CD14-positive monocyte (primary cell): Measurements from ENCODE around the gene TCEANC. TPM values are rescaled to one million over a fixed set of nuclear protein-coding genes. Genes with fewer than 3 reads are reported as not detected.
A peak's percentile ranks its signal among the peaks of the same experiment; 100 is the strongest.

ENCODE experiments used
- DNase-seq, 3 donors: peaks; one replicate each; pipeline ENCODE4 v3.0.0-alpha.2; 2011 to 2022
- H2AFZ ChIP-seq: 2 replicates; pipeline ENCODE4 v1.6.0; 2012; ENCODE audit warnings: mild to moderate bottlenecking, low read depth, low read length, inconsistent platforms; ENCODE audit not compliant: insufficient read depth, poor library complexity, severe bottlenecking
- H3K27ac ChIP-seq, 2 donors: 1 replicate in 1 of 2; 2 replicates in 1 of 2; pipeline ENCODE4 v1.5.1; 2012 to 2013; ENCODE audit warnings: low read length in 2 of 2, control low read depth in 1 of 2, inconsistent platforms in 1 of 2, low read depth in 1 of 2, mild to moderate bottlenecking in 1 of 2
- H3K27me3 ChIP-seq, 2 donors: one replicate each; pipeline versions ENCODE4 v1.6.0 to v1.6.1; 2011 to 2013; ENCODE audit warnings: low read length in 2 of 2; ENCODE audit not compliant: control insufficient read depth in 2 of 2, insufficient read depth in 2 of 2
- H3K36me3 ChIP-seq, 2 donors: replicated peaks in 1 of 2; 1 replicate in 1 of 2; 2 replicates in 1 of 2; pipeline versions ENCODE4 v1.5.1 to v1.6.1; 2012 to 2013; ENCODE audit warnings: low read length in 2 of 2, control low read depth in 1 of 2, inconsistent platforms in 1 of 2, mild to moderate bottlenecking in 1 of 2; ENCODE audit not compliant: insufficient read depth in 2 of 2, control insufficient read depth in 1 of 2
- H3K4me1 ChIP-seq, 2 donors: 1 replicate in 1 of 2; 2 replicates in 1 of 2; pipeline versions ENCODE4 v1.5.1 to v1.6.1; 2012 to 2013; ENCODE audit warnings: low read length in 2 of 2, control low read depth in 1 of 2, inconsistent platforms in 1 of 2, mild to moderate bottlenecking in 1 of 2, moderate library complexity in 1 of 2; ENCODE audit not compliant: insufficient read depth in 2 of 2, control insufficient read depth in 1 of 2
- H3K4me2 ChIP-seq: replicated peaks from 2 replicates; pipeline ENCODE3; 2012; ENCODE audit warnings: low read length, moderate library complexity, mild to moderate bottlenecking; ENCODE audit not compliant: poor library complexity, severe bottlenecking; ENCODE audit errors: extremely low read depth
- H3K4me3 ChIP-seq, 3 experiments: fragments of 200-600 bp in 1 of 3; sonication (generic) in 1 of 3; replicated peaks in 1 of 3; 1 replicate in 2 of 3; 2 replicates in 1 of 3; pipeline ENCODE4 v1.5.1; 2011 to 2013; ENCODE audit warnings: low read length in 3 of 3, mild to moderate bottlenecking in 3 of 3, control low read depth in 2 of 3, low read depth in 2 of 3, inconsistent platforms in 1 of 3, moderate library complexity in 1 of 3
- H3K79me2 ChIP-seq: 2 replicates; pipeline ENCODE4 v1.6.0; 2012; ENCODE audit warnings: mild to moderate bottlenecking, control low read depth, inconsistent platforms, low read length, moderate library complexity; ENCODE audit not compliant: insufficient read depth
- H3K9ac ChIP-seq: 2 replicates; pipeline ENCODE4 v1.6.0; 2017; ENCODE audit warnings: low read length, mild to moderate bottlenecking; ENCODE audit not compliant: insufficient read depth, poor library complexity, severe bottlenecking
- H3K9me3 ChIP-seq, 2 donors: replicated peaks in 1 of 2; 1 replicate in 1 of 2; 2 replicates in 1 of 2; pipeline versions ENCODE4 v1.5.1 to v1.6.1; 2012 to 2013; ENCODE audit warnings: low read length in 2 of 2, control low read depth in 1 of 2; ENCODE audit not compliant: control insufficient read depth in 1 of 2, insufficient read depth in 1 of 2
- H4K20me1 ChIP-seq: 2 replicates; pipeline ENCODE4 v1.6.0; 2012; ENCODE audit warnings: mild to moderate bottlenecking, low read length, control low read depth, moderate library complexity; ENCODE audit not compliant: insufficient read depth
- H3K27ac Mint-ChIP-seq, 7 donors: one replicate each; pipeline ENCODE4 v1.8.0; 2020; ENCODE audit warnings: mild to moderate bottlenecking in 7 of 7, mixed read lengths in 7 of 7, moderate library complexity in 6 of 7, inconsistent platforms in 2 of 7
- H3K27me3 Mint-ChIP-seq, 3 donors: one replicate each; pipeline ENCODE4 v1.8.0; 2021 to 2022; ENCODE audit warnings: low read depth in 3 of 3, mild to moderate bottlenecking in 3 of 3, mixed read lengths in 3 of 3, moderate library complexity in 3 of 3, inconsistent platforms in 1 of 3
- H3K36me3 Mint-ChIP-seq, 2 donors: one replicate each; pipeline ENCODE4 v1.8.0; 2020; ENCODE audit warnings: mixed read lengths in 2 of 2, inconsistent platforms in 1 of 2, mild to moderate bottlenecking in 1 of 2
- H3K4me1 Mint-ChIP-seq: one replicate; pipeline ENCODE4 v1.8.0; 2020; ENCODE audit warnings: mild to moderate bottlenecking, mixed read lengths
- H3K4me3 Mint-ChIP-seq, 2 donors: one replicate each; pipeline ENCODE4 v1.8.0; 2020; ENCODE audit warnings: mild to moderate bottlenecking in 2 of 2, mixed read lengths in 2 of 2, moderate library complexity in 1 of 2
- H3K9me3 Mint-ChIP-seq, 7 donors: one replicate each; pipeline ENCODE4 v1.8.0; 2020 to 2022; ENCODE audit warnings: mixed read lengths in 7 of 7, mild to moderate bottlenecking in 6 of 7, moderate library complexity in 6 of 7, inconsistent platforms in 2 of 7
- WGBS: methylation state at CpG from one replicate; pipeline ENCODE4 v1.1.5; 2013; ENCODE audit warnings: missing lambda C conversion rate; ENCODE audit not compliant: insufficient coverage; 5-methylcytosine and 5-hydroxymethylcytosine counted together
- intact Hi-C, 2 donors: fragments of 100-400 bp; cut with micrococcal nuclease; formaldehyde crosslinking; loops; one replicate each; pipeline versions ENCODE4 v1.15.0 to v1.15.1; 2023
- polyA minus RNA-seq: library from RNA; depleted of rRNA, polyadenylated mRNA; stranded (reverse); fragments of >200 nt; gene quantifications from 2 replicates; pipeline ENCODE4 v1.2.3, GENCODE V29; 2012
- polyA plus RNA-seq, 3 donors: library from polyadenylated mRNA; depleted of rRNA in 1 of 3; unstranded in 2 of 3; stranded (reverse) in 1 of 3; fragments of 300-500 nt in 2 of 3; fragments of >200 nt in 1 of 3; fragmentation: Illumina TruSeq in 2 of 3; gene quantifications; 1 replicate in 2 of 3; 2 replicates in 1 of 3; pipeline ENCODE4 v1.2.3, GENCODE V29; 2012 to 2021
- total RNA-seq, 12 experiments: library from RNA in 1 of 12; stranded (reverse) in 1 of 12; fragments of 120-200 nt in 1 of 12; gene quantifications; one replicate each; pipeline ENCODE4 v1.2.4 and lab custom pipeline; 2013 to 2026; ENCODE audit warnings: mixed read lengths in 6 of 12, inconsistent platforms in 1 of 12
- TF ChIP-seq, protein P1 (sequence below): fragments of 200-600 bp; IDR thresholded peaks from one replicate; pipeline ENCODE4 v1.8.0; 2022; ENCODE audit warnings: antibody characterized with exemption, mild to moderate bottlenecking

Gene TCEANC, protein sequence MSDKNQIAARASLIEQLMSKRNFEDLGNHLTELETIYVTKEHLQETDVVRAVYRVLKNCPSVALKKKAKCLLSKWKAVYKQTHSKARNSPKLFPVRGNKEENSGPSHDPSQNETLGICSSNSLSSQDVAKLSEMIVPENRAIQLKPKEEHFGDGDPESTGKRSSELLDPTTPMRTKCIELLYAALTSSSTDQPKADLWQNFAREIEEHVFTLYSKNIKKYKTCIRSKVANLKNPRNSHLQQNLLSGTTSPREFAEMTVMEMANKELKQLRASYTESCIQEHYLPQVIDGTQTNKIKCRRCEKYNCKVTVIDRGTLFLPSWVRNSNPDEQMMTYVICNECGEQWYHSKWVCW
- total RNA-seq (2013) = 7.6 TPM
- polyA plus RNA-seq (1 to 10 TPM; 1.6 to 2.8 (median 1.9) TPM), polyA minus RNA-seq (3.2 and 5.3 TPM in 2 replicates), total RNA-seq (lab: John Stamatoyannopoulos, UW) (3.8 to 17.8 (median 12.1) reads per million in 11 experiments)

DNA sequence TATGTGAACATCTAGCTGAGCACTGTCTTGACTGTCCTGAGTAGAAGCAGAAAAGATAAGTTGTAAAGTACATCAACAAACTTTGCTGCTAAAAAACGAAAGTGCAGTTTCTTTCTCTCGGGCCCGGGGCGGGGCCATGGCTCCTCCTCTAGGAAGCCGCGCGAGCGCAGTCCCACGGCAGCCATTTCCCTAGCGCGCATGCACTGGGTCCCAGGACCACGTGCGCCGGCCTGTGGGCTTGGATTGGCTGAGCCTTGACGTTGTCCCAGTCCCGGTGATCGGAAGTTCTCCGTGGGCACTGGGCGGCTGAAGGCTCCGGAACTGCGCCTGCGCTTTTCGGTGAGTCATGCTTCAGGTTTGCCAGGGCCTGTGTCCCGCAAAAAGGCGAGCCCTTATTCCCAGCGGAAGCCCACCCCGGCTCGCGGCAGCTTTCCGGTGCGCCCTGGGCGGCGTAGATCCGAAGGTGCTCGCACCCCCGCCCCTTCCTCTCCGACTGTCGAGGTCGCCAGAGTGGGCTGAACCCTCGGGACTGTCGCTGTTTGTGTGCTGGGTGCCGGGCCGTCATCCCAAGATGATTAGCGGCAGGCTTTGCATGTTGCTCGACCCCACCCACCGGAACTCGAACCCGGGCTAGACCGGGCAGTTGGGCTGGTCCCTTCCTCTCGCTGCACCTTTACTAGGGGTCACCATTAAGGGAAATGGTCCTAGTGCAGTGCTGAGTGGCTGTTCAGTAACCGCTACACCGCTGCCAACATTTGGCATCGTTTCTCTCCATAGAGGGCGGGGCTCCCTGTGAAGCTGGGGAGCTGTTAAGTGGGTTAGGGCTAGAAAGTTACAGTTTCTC, at the start of gene TCEANC:
Gene TCEANC (plus strand): TSS at position 292 of the 844 bp plus-strand sequence. CDS start 9,368 bp downstream, outside the sequence.
- peaks cover 3 to 11% of the 10 kb centered on the region in 2 donors for H3K9me3 ChIP-seq

More for the DNA sequence above, at the start of gene TCEANC:
- peak within 1 kb of the TSS; percentile 42 to 83 (median 72) for H3K4me3 ChIP-seq
- WGBS = under 1% methylated on average over 26 of the region's 54 CpGs
- H3K36me3 ChIP-seq = peaks cover 6 to 8% of the 10 kb centered on the region in 2 donors
- Mint-ChIP-seq H3K4me3 (peak within 1 kb of the TSS; percentile 85 to 90), H3K27ac (peak within 1 kb of the TSS; percentile 88 to 97 (median 95)), H3K9me3 (peaks cover 2 to 19% (median 9%) of the 10 kb centered on the region in 7 donors), H3K4me1 (peaks cover 4% of the 10 kb centered on the region), H3K27me3 (peaks cover 0 to 26% (median 1%) of the 10 kb centered on the region in 3 donors), H3K36me3 (peaks cover 14 to 20% of the 10 kb centered on the region in 2 donors)
- peaks cover 12 to 21% of the 10 kb centered on the region in 2 donors for H3K4me1 ChIP-seq
- peak within 1 kb of the TSS; percentile 89 to 99 for H3K27ac ChIP-seq
- H2AFZ ChIP-seq = peak within 1 kb of the TSS; percentile 55
- peak; percentile 92 to 96 (median 94) for DNase-seq
- H3K9ac ChIP-seq = peak within 1 kb of the TSS; percentile 83
- intact Hi-C loops = loop anchor here (5.0 to 10.0 kb wide), 2 partner anchors 39 to 82 kb away; partner anchors contain the start of genes OFD1 (in 2 of the 2) and TRAPPC2 (in 2 of the 2)
- TF ChIP-seq, protein P1, sequence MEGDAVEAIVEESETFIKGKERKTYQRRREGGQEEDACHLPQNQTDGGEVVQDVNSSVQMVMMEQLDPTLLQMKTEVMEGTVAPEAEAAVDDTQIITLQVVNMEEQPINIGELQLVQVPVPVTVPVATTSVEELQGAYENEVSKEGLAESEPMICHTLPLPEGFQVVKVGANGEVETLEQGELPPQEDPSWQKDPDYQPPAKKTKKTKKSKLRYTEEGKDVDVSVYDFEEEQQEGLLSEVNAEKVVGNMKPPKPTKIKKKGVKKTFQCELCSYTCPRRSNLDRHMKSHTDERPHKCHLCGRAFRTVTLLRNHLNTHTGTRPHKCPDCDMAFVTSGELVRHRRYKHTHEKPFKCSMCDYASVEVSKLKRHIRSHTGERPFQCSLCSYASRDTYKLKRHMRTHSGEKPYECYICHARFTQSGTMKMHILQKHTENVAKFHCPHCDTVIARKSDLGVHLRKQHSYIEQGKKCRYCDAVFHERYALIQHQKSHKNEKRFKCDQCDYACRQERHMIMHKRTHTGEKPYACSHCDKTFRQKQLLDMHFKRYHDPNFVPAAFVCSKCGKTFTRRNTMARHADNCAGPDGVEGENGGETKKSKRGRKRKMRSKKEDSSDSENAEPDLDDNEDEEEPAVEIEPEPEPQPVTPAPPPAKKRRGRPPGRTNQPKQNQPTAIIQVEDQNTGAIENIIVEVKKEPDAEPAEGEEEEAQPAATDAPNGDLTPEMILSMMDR = no peak
- no peaks in the 10 kb centered on the region for H4K20me1 ChIP-seq
- H3K79me2 ChIP-seq = peaks cover 17% of the 10 kb centered on the region
- H3K27me3 ChIP-seq = no peaks in the 10 kb centered on the region
- H3K4me2 ChIP-seq = peak within 1 kb of the TSS; percentile 77
